HUES48 (cell line): ENCODE data around the gene ST7L.
A peak's percentile ranks its signal among the peaks of the same experiment; 100 is the strongest.

ENCODE experiments used
- H3K27ac ChIP-seq: one replicate; pipeline ENCODE4 v1.7.0; 2013; ENCODE audit warnings: low read depth, low read length, inconsistent platforms
- H3K27me3 ChIP-seq: 2 replicates; pipeline ENCODE4 v1.6.1; 2013; ENCODE audit warnings: mild to moderate bottlenecking, low read length; ENCODE audit not compliant: control insufficient read depth, insufficient read depth
- H3K36me3 ChIP-seq: 2 replicates; pipeline ENCODE4 v1.6.1; 2013; ENCODE audit warnings: low read length; ENCODE audit not compliant: control insufficient read depth, insufficient read depth
- H3K4me1 ChIP-seq: 2 replicates; pipeline ENCODE4 v1.6.1; 2013; ENCODE audit warnings: mild to moderate bottlenecking, low read length; ENCODE audit not compliant: control insufficient read depth, insufficient read depth
- H3K4me3 ChIP-seq: 2 replicates; pipeline ENCODE4 v1.5.1; 2013; ENCODE audit warnings: mild to moderate bottlenecking, low read depth, low read length
- H3K9ac ChIP-seq: 2 replicates; pipeline ENCODE4 v1.6.1; 2013; ENCODE audit warnings: mild to moderate bottlenecking, low read depth, low read length, moderate library complexity
- H3K9me3 ChIP-seq: 2 replicates; pipeline ENCODE4 v1.6.1; 2013; ENCODE audit warnings: low read length; ENCODE audit not compliant: control insufficient read depth, insufficient read depth

Gene ST7L

DNA sequence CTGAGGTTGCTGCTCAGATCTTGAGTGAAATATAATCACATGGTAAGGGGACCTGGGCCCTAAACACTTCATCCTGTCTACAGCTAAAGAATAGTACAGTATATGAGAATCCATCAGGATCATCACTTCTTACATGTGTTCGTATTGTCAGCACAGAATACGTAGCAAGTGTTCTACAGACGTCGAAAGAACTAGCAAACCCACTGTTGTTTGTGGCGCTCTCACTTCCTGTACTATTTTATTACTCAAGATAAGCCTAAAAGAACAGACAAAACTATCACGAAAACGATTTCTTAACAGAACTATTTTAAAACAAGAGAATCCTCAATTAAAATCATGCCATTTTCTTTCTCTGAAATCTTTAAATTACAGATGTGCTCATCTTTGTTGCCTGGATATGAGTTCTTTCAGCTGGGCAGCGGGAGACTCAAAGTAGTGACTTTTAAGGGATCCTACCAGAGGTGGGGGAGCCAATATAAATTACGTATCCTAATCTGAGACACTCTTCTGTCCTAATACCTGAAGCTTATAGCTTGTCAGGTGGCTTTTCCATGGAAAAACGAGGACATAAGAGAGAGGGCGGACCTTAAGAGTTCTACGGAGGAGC is 724 bp downstream of the ST7L start:
- H3K36me3 ChIP-seq, result peaks cover 29% of the 10 kb centered on the region
- peak overlapping the region; percentile 98 for H3K27ac ChIP-seq
- H3K4me3 ChIP-seq, result peak overlapping the region; percentile 95
- H3K27me3 ChIP-seq, result no peaks in the 10 kb centered on the region
- H3K9me3 ChIP-seq, result no peaks in the 10 kb centered on the region
- H3K9ac ChIP-seq, result peak overlapping the region; percentile 89
- H3K4me1 ChIP-seq, result peaks cover 14% of the 10 kb centered on the region

DNA sequence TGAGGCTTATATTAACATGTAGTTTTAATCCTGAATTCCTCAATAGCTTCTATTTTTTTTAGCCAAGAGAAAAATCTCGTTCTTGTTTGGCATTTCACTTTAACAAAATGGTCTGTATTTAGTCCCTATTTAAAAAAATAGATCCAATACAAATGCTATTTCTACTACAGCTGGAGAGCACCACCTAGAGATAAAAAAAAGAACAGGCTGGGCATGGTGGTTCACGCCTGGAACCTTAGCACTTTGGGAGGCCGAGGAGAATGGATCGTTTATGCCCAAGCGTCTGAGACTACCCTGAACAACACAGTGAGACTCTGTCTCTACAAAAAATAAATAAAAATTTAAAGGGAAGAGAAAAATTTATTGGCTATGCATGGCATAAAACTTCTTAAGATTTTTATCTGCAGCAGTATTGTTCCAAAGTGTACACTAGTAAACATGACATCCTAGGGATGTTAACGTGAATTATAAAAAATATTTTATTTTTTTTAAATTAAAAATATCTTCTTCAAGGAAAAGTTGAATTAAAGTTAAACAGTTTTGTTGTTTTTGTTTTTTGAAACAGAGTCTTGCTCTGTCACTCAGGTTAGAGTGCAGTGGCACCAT is 4.4 kb downstream of the ST7L start:
- peaks cover 64% of the 10 kb centered on the region for H3K36me3 ChIP-seq
- H3K27ac ChIP-seq, result no peak overlapping the region
- no peak overlapping the region for H3K4me3 ChIP-seq

DNA sequence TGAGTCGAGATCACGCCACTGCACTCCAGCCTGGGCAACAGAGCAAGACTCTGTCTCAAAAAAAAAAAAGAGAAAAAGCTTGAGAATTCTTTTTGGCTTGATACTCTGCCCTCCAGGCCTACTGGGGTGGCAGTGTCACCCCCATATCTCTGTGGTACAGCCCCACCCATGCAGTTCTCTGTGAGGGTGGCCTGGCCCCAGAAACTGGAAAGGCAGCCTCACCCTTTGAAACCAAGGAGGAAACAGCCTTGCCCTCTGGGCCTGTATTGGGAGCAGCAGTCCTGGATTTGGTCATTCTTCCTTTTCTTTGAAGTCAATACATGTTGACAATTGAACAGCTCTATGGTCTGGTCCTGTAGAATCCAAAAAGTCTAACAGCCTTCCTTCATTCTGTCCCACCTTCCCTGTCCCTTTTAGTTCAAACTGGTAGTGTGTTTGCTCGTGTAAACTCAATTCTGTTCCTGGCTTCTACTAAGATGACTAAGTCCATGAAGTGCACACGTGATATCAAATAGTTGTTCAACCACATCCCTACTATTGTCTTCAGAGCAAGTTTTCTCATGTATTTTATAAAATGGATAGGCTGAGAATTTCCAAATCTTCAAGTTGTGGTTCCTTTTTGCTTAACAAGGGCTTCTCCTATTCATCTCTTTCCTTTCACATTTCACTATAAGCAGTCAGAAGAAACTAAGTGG is 13.2 kb downstream of the ST7L start:
- H3K27me3 ChIP-seq, result no peaks in the 10 kb centered on the region

More for the DNA sequence above, 4.4 kb downstream of the ST7L start:
- Histone ChIP-seq H3K4me1 (peaks cover 5% of the 10 kb centered on the region; the same call in 1 of the 2 replicates), H3K27me3 (no peaks in the 10 kb centered on the region), H3K9ac (no peak overlapping the region), H3K9me3 (no peaks in the 10 kb centered on the region)

DNA sequence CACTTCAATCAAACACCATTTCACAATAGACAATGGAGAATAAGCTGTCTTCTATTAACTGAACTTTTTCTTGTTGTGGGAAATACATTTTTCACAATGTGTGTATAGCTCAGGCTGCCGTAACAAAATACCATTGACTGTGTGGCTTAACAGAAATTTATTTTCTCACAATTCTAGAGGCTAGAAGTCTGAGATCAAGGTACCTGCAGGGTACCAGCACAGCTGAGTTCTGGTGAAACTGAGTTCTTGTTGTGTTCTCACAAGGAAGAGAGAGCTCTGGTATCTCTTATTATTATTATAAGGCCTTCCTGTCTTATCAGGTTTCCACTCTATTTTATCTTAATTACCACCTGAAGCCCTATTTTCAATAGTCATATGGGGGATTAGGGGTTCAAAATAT is 15.4 kb downstream of the ST7L start:
- no peak overlapping the region for H3K4me3 ChIP-seq
- no peaks in the 10 kb centered on the region for H3K4me1 ChIP-seq
- H3K27ac ChIP-seq, result no peak overlapping the region
- no peaks in the 10 kb centered on the region for H3K27me3 ChIP-seq
- H3K36me3 ChIP-seq, result peaks cover 50% of the 10 kb centered on the region
- H3K9me3 ChIP-seq, result no peaks in the 10 kb centered on the region
- no peak overlapping the region for H3K9ac ChIP-seq

More for the DNA sequence above, 13.2 kb downstream of the ST7L start:
- Histone ChIP-seq H3K9ac (no peak overlapping the region), H3K27ac (no peak overlapping the region), H3K36me3 (peaks cover 54% of the 10 kb centered on the region), H3K9me3 (no peaks in the 10 kb centered on the region), H3K4me1 (no peaks in the 10 kb centered on the region), H3K4me3 (no peak overlapping the region)

DNA sequence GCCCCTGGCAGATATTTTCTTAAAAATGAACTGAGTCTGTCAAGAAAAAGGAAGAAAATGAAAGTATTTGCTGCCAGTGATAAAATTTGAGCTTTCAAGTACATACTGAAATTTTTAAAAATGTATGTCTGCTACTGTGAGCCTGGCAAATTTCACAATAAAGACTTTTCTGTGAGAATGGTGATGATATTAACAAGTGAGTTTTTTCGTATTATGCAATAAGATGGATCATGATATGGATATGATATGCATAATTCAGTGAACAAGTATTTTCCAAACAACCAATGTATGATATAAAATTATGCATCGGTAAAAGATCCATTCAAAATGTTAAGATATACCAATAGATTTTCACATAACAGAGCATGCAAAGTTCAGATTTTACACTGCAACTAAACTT is 15.9 kb downstream of the ST7L start:
- no peaks in the 10 kb centered on the region for H3K9me3 ChIP-seq
- no peak overlapping the region for H3K27ac ChIP-seq
- no peaks in the 10 kb centered on the region for H3K4me1 ChIP-seq
- no peaks in the 10 kb centered on the region for H3K27me3 ChIP-seq
- H3K4me3 ChIP-seq, result no peak overlapping the region
- H3K36me3 ChIP-seq, result peaks cover 48% of the 10 kb centered on the region
- no peak overlapping the region for H3K9ac ChIP-seq

DNA sequence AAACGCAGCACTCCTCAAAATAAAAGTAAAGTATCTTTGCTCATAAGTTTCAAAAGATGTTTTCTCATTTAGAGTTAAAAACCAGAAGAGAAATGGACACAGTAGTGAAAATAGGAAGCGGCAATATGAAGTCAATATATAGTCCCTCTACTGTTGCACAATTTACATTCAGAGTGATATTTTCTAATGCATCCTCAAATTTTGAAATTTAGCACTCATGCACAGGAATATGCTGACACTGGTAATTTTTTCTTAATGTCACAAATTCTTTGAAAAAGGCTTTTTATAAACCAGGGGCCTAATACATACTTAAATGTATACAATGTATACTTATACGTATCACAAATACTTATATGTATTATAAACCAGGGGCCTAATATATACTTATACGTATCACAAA is 19.5 kb downstream of the ST7L start:
- no peak overlapping the region for H3K4me3 ChIP-seq
- H3K36me3 ChIP-seq, result peaks cover 54% of the 10 kb centered on the region
- H3K27me3 ChIP-seq, result no peaks in the 10 kb centered on the region
- H3K9me3 ChIP-seq, result no peaks in the 10 kb centered on the region
- H3K9ac ChIP-seq, result no peak overlapping the region
- H3K27ac ChIP-seq, result no peak overlapping the region
- H3K4me1 ChIP-seq, result no peaks in the 10 kb centered on the region

DNA sequence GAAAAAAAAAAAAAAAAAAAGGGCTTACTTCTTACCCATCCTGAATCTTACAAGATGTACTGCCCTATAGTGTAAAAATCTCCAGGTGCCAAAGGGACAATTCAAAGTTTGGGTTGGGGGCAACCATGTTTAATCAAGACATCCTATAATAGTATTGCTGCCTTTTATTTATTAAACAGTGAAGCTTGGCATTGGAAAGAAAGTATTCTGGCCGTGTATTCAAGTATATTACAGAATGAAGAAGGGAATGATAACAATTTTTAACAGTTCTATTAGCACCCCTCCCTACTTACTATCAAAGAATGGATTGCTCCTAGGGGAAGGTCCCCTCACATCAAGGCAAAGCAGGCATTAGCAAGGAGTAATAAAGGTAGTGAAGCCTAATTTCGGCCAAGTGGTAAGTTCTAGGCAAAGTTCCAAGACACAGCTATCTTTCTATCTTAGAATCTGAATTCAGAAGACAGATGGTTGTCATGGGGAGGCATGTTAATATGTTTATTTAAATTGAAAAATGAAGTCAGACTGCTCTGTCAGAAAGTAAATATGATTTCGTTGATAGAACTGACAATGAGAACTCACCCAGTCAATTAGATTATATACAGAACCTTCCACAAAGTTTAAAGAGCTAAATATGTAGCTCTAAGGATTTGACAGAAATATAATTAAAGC is 24.6 kb downstream of the ST7L start:
- no peak overlapping the region for H3K27ac ChIP-seq

DNA sequence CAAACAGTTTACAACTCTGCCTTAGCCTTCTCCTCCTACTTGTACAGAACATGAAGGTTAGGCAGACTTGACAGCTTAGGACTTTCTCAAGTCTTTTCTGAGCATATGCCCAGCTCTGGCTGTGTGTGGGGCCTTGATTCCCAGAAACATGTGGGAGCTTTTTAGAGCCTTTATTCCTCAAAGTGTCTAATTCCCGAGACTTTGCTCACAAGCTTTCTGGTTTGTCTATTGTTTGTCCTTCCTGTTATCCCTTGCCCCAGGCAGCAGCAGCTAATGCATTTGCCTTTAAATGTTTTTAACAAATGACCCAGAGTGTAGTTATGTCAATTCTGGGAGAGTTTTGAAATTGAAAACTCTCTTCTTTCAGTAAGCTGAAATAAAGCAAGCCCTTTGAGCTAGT is 29.2 kb downstream of the ST7L start:
- H3K27ac ChIP-seq, result no peak overlapping the region
- no peaks in the 10 kb centered on the region for H3K27me3 ChIP-seq
- H3K4me1 ChIP-seq, result no peaks in the 10 kb centered on the region
- no peak overlapping the region for H3K4me3 ChIP-seq
- no peak overlapping the region for H3K9ac ChIP-seq
- H3K36me3 ChIP-seq, result peaks cover 25% of the 10 kb centered on the region
- H3K9me3 ChIP-seq, result no peaks in the 10 kb centered on the region

More for the DNA sequence above, 24.6 kb downstream of the ST7L start:
- Histone ChIP-seq H3K9ac (no peak overlapping the region), H3K27me3 (no peaks in the 10 kb centered on the region), H3K9me3 (no peaks in the 10 kb centered on the region), H3K4me1 (no peaks in the 10 kb centered on the region), H3K36me3 (peaks cover 47% of the 10 kb centered on the region), H3K4me3 (no peak overlapping the region)

DNA sequence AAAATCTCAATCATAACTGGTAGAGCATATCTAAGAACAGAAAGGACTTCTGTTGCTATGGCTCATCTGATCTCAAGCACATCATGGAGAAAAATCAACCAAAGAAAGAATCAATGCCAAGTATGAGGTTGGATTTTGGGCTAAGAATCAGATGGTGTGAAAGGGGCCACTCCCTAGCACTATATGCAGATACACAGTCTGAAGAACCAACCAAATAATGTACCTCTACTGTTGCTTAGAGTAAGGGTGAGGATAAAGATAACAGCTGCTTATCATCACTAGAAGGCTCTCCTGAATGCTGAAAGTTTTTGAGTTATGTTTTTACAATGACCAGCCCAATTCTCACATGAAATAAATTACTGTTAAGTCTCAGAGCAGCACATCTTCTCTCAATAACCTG is 35.6 kb downstream of the ST7L start:
- H3K27ac ChIP-seq, result no peak overlapping the region
- H3K9ac ChIP-seq, result no peak overlapping the region
- H3K4me3 ChIP-seq, result no peak overlapping the region
- H3K4me1 ChIP-seq, result no peaks in the 10 kb centered on the region
- no peaks in the 10 kb centered on the region for H3K27me3 ChIP-seq
- no peaks in the 10 kb centered on the region for H3K9me3 ChIP-seq
- H3K36me3 ChIP-seq, result peaks cover 12% of the 10 kb centered on the region; the same call in 1 of the 2 replicates

DNA sequence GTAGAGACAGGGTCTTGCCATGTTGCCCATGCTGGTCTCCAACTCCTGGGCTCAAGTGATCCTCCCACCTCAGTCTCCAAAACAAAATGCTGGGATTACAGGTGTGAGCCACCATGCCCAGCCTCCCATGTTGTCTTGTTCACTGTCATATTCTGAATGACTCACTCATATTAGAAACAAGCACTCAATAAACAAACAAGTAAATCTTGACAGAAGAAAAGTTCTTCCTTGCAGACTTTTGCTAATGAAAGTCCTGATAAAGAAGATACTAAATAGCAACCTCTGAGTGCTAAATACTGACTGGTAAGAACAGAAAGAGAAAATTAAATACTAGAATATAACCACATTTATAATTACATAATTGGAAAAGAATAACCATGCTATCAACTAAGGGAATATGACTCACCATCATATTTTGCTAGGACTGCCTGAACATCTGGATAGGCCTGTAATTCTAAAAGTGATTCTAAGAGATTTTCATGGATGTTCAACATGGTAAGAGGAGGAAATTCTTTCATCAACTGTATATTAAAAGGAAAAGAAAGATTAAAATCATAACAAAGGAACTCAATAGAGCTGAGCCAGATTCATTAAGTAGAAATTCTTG is 37.3 kb downstream of the ST7L start:
- H3K27me3 ChIP-seq, result no peaks in the 10 kb centered on the region
- peaks cover 23% of the 10 kb centered on the region for H3K36me3 ChIP-seq
- H3K4me1 ChIP-seq, result no peaks in the 10 kb centered on the region
- H3K4me3 ChIP-seq, result no peak overlapping the region
- no peak overlapping the region for H3K27ac ChIP-seq
- H3K9me3 ChIP-seq, result no peaks in the 10 kb centered on the region
- no peak overlapping the region for H3K9ac ChIP-seq
